Gastroesophageal sphincter (tissue), 4 donors: ENCODE results near the gene EFTUD2. TPM values are rescaled to one million over a fixed set of nuclear protein-coding genes. Genes with fewer than 3 reads are reported as not detected.

Source experiments
- ATAC-seq: fragments of 150-250 bp; one replicate; pipeline ENCODE4 v1.9.1; 2016; ENCODE audit warnings: mild to moderate bottlenecking, moderate library complexity
- H3K27ac ChIP-seq, 4 donors: fragments of 200-600 bp; sonication (generic) in 3 of 4; 1 replicate in 3 of 4; 2 replicates in 1 of 4; pipeline ENCODE4 v1.5.1; 2016 to 2019
- H3K27me3 ChIP-seq: fragments of 200-600 bp; sonication (generic); one replicate; pipeline ENCODE4 v1.5.1; 2019
- H3K36me3 ChIP-seq, 2 donors: fragments of 200-600 bp; sonication (generic); one replicate each; pipeline ENCODE4 v1.5.1; 2019; ENCODE audit warnings: control low read depth in 1 of 2
- H3K4me1 ChIP-seq, 3 donors: fragments of 200-600 bp; sonication (generic); 1 replicate in 2 of 3; 2 replicates in 1 of 3; pipeline ENCODE4 v1.5.1; 2016 to 2019; ENCODE audit warnings: control low read depth in 2 of 3
- H3K4me3 ChIP-seq, 2 donors: fragments of 200-600 bp; sonication (generic); one replicate each; pipeline ENCODE4 v1.5.1; 2019; ENCODE audit warnings: mild to moderate bottlenecking in 1 of 2, moderate library complexity in 1 of 2
- H3K9me3 ChIP-seq, 3 donors: fragments of 200-600 bp; sonication (generic); one replicate each; pipeline ENCODE4 v1.5.1; 2017 to 2019; ENCODE audit warnings: control low read depth in 2 of 3
- CTCF ChIP-seq, 4 experiments: fragments of 200-600 bp in 2 of 4; fragments of 450-650 bp in 2 of 4; sonication (generic) in 1 of 4; IDR thresholded peaks; one replicate each; pipeline ENCODE4 v1.5.1; 2017 to 2019; ENCODE audit warnings: antibody characterized with exemption in 4 of 4, mild to moderate bottlenecking in 2 of 4, moderate library complexity in 2 of 4
- EP300 ChIP-seq: sonication (generic); formaldehyde crosslinking; IDR thresholded peaks from one replicate; pipeline ENCODE4 v1.6.1; 2017; ENCODE audit warnings: antibody characterized with exemption, mild to moderate bottlenecking
- POLR2A ChIP-seq, 2 donors: fragments of 450-650 bp; IDR thresholded peaks; one replicate each; pipeline ENCODE4 v1.6.1; 2017; ENCODE audit warnings: antibody characterized with exemption in 2 of 2, mild to moderate bottlenecking in 2 of 2, moderate library complexity in 1 of 2
- POLR2AphosphoS5 ChIP-seq: sonication (generic); formaldehyde crosslinking; IDR thresholded peaks from one replicate; pipeline ENCODE4 v1.6.1; 2017; ENCODE audit warnings: antibody characterized with exemption
- WGBS, 2 donors: methylation state at CpG; one replicate each; pipeline ENCODE4 v1.1.5; 2018; ENCODE audit warnings: low coverage in 1 of 2; 5-methylcytosine and 5-hydroxymethylcytosine counted together
- total RNA-seq, 4 donors: library from RNA; depleted of rRNA; stranded (reverse); fragments of >200 nt; gene quantifications; one replicate each; pipeline ENCODE4 v1.1.0, GENCODE V29; 2016

Gene EFTUD2
- total RNA-seq, 4 donors from 2014 or later: 45.1 to 71.2 (median 57.8) TPM

GRCh38 chr17:44848961-44849489 is 50.2 kb downstream of the EFTUD2 start:
- TF ChIP-seq POLR2A (IDR thresholded peaks at IDR 0.05): no peak
- TF ChIP-seq EP300: no peak
- TF ChIP-seq CTCF (IDR thresholded peaks at IDR 0.05): no peak
- TF ChIP-seq POLR2AphosphoS5: no peak
- Histone ChIP-seq H3K9me3 (no peaks in the 10 kb centered on the region), H3K27me3 (no peaks in the 10 kb centered on the region), H3K4me1 (peaks cover 0 to 7% (median 0%) of the 10 kb centered on the region in 3 donors), H3K36me3 (peaks cover 0 to 50% of the 10 kb centered on the region in 2 donors), H3K4me3 (no peak overlapping the region), H3K27ac (no peak overlapping the region)
- no peak for ATAC-seq
- WGBS, 2 donors: 83 to 100% methylated on average over 1 to 2 of the region's 12 CpGs

GRCh38 chr17:44848257-44848795 is 50.9 kb downstream of the EFTUD2 start:
- H3K4me1 ChIP-seq: peaks cover 0 to 10% (median 0%) of the 10 kb centered on the region in 3 donors
- no peak for ATAC-seq
- H3K9me3 ChIP-seq: no peaks in the 10 kb centered on the region
- H3K27ac ChIP-seq: peak overlapping the region in 1 of 4 donors; percentile 17
- H3K36me3 ChIP-seq: peaks cover 0 to 43% of the 10 kb centered on the region in 2 donors
- WGBS, 2 donors: 60% methylated on average over 5 of the region's 6 CpGs; no CpG with 5 or more reads in 1 of the 2 donors
- H3K4me3 ChIP-seq: no peak overlapping the region
- no peaks in the 10 kb centered on the region for H3K27me3 ChIP-seq
- TF ChIP-seq POLR2AphosphoS5 (no peak), CTCF (IDR thresholded peaks at IDR 0.05) (no peak), POLR2A (IDR thresholded peaks at IDR 0.05) (no peak), EP300 (no peak)

- no peaks in the 10 kb centered on the region for H3K9me3 ChIP-seq
- 100% methylated on average over 1 of the region's 2 CpGs; no CpG with 5 or more reads in 1 of the 2 donors for WGBS, 2 donors
These were observed 51.7 kb downstream of the EFTUD2 start, which contains the start of gene HIGD1B for GRCh38 chr17:44847586-44847985. TSS of gene HIGD1B (plus strand) at chr17:44847883. CDS start at chr17:44848153, 270 bp downstream.

GRCh38 chr17:44846206-44846605 is 53.0 kb downstream of the EFTUD2 start:
- TF ChIP-seq POLR2A (IDR thresholded peaks at IDR 0.05) (no peak), CTCF (IDR thresholded peaks at IDR 0.05) (no peak), POLR2AphosphoS5 (no peak), EP300 (no peak)
- Histone ChIP-seq H3K4me3 (no peak overlapping the region), H3K4me1 (peaks cover 0 to 21% (median 0%) of the 10 kb centered on the region in 3 donors), H3K9me3 (no peaks in the 10 kb centered on the region), H3K27ac (no peak overlapping the region), H3K36me3 (peaks cover 0 to 22% of the 10 kb centered on the region in 2 donors), H3K27me3 (no peaks in the 10 kb centered on the region)
- ATAC-seq: no peak
- WGBS, 2 donors: 100% methylated on average over 1 of the region's 8 CpGs; no CpG with 5 or more reads in 1 of the 2 donors

More at GRCh38 chr17:44847586-44847985, 51.7 kb downstream of the EFTUD2 start, which contains the start of gene HIGD1B:
- Histone ChIP-seq H3K27me3 (no peaks in the 10 kb centered on the region), H3K27ac (peak within 1 kb of the TSS in 1 of 4 donors; percentile 17), H3K4me1 (peaks cover 0 to 16% (median 0%) of the 10 kb centered on the region in 3 donors), H3K36me3 (peaks cover 0 to 36% of the 10 kb centered on the region in 2 donors), H3K4me3 (no peak within 1 kb of the TSS)
- no peak for ATAC-seq
- TF ChIP-seq CTCF (IDR thresholded peaks at IDR 0.05) (no peak), POLR2A (IDR thresholded peaks at IDR 0.05) (no peak), EP300 (no peak), POLR2AphosphoS5 (no peak)
